MM.1S (cell line): Measurements from ENCODE around the gene ARID4A.

ENCODE experiments used
- DNase-seq: peaks from one replicate; pipeline ENCODE4 v3.0.0-alpha.2; 2015
- H2AFZ ChIP-seq: fragments of 300-600 bp; sonication (generic); 2 replicates; pipeline ENCODE4 v1.6.0; 2016; ENCODE audit warnings: antibody characterized with exemption, low read length
- H3F3A ChIP-seq: fragments of 300-600 bp; sonication (generic); 2 replicates; pipeline ENCODE4 v1.6.1; 2016; ENCODE audit warnings: mild to moderate bottlenecking, antibody characterized with exemption, low read length, moderate library complexity, mixed read lengths; ENCODE audit not compliant: insufficient read depth
- H3K27ac ChIP-seq: fragments of 300-600 bp; sonication (generic); 2 replicates; pipeline ENCODE4 v1.5.1; 2016; ENCODE audit warnings: mild to moderate bottlenecking, low read length
- H3K27me3 ChIP-seq: fragments of 300-600 bp; sonication (generic); replicated peaks from 2 replicates; pipeline ENCODE4 v1.6.0; 2016; ENCODE audit warnings: low read length; ENCODE audit not compliant: insufficient read depth
- H3K36me3 ChIP-seq: fragments of 300-600 bp; sonication (generic); replicated peaks from 2 replicates; pipeline ENCODE4 v1.6.1; 2016; ENCODE audit warnings: mild to moderate bottlenecking, low read length, mixed read lengths; ENCODE audit not compliant: insufficient read depth
- H3K4me1 ChIP-seq: fragments of 300-600 bp; sonication (generic); 2 replicates; pipeline ENCODE4 v1.6.1; 2016; ENCODE audit warnings: low read length, mixed read lengths
- H3K4me2 ChIP-seq: fragments of 300-600 bp; sonication (generic); 2 replicates; pipeline ENCODE4 v1.6.0; 2016; ENCODE audit warnings: low read depth, low read length
- H3K4me3 ChIP-seq: fragments of 300-600 bp; sonication (generic); 2 replicates; pipeline ENCODE4 v1.5.1; 2016; ENCODE audit warnings: low read length, mixed read lengths
- H3K79me2 ChIP-seq: fragments of 300-600 bp; sonication (generic); 2 replicates; pipeline ENCODE4 v1.6.1; 2016; ENCODE audit warnings: mixed run types, low read length, mixed read lengths
- H3K9ac ChIP-seq: fragments of 300-600 bp; sonication (generic); 2 replicates; pipeline ENCODE4 v1.6.1; 2016; ENCODE audit warnings: low read length, mixed read lengths
- H3K9me2 ChIP-seq: fragments of 300-600 bp; sonication (generic); replicated peaks from 2 replicates; pipeline ENCODE4 v1.6.1; 2016; ENCODE audit warnings: mild to moderate bottlenecking, low read length, mixed read lengths; ENCODE audit not compliant: insufficient read depth
- H3K9me3 ChIP-seq: fragments of 300-600 bp; sonication (generic); replicated peaks from 2 replicates; pipeline ENCODE4 v1.6.1; 2016; ENCODE audit warnings: mild to moderate bottlenecking, low read length, mixed read lengths; ENCODE audit not compliant: insufficient read depth
- H4K20me1 ChIP-seq: fragments of 300-600 bp; sonication (generic); 2 replicates; pipeline ENCODE4 v1.6.1; 2016; ENCODE audit warnings: mild to moderate bottlenecking, low read length, moderate library complexity, mixed read lengths; ENCODE audit not compliant: insufficient read depth
- EZH2 ChIP-seq: fragments of 300-600 bp; sonication (generic); optimal IDR thresholded peaks from 2 replicates; pipeline ENCODE3; 2017; ENCODE audit warnings: low read depth, mild to moderate bottlenecking, antibody characterized with exemption, low read length, mixed read lengths
- EZH2phosphoT487 ChIP-seq: fragments of 300-600 bp; sonication (generic); IDR thresholded peaks from 2 replicates; pipeline ENCODE4 v1.6.1; 2018; ENCODE audit warnings: antibody characterized with exemption, low read length
- TF ChIP-seq, protein P1 (sequence below): fragments of 300-600 bp; sonication (generic); IDR thresholded peaks from 2 replicates; pipeline ENCODE4 v1.5.1; 2016; ENCODE audit warnings: antibody characterized with exemption, low read length, mixed read lengths

The ARID4A gene

GRCh38 chr14:58307597-58308316, 9.4 kb downstream of the ARID4A start:
- H3K9ac ChIP-seq = no peak overlapping the region
- H3K4me1 ChIP-seq = no peaks in the 10 kb centered on the region
- TF ChIP-seq, protein P1, sequence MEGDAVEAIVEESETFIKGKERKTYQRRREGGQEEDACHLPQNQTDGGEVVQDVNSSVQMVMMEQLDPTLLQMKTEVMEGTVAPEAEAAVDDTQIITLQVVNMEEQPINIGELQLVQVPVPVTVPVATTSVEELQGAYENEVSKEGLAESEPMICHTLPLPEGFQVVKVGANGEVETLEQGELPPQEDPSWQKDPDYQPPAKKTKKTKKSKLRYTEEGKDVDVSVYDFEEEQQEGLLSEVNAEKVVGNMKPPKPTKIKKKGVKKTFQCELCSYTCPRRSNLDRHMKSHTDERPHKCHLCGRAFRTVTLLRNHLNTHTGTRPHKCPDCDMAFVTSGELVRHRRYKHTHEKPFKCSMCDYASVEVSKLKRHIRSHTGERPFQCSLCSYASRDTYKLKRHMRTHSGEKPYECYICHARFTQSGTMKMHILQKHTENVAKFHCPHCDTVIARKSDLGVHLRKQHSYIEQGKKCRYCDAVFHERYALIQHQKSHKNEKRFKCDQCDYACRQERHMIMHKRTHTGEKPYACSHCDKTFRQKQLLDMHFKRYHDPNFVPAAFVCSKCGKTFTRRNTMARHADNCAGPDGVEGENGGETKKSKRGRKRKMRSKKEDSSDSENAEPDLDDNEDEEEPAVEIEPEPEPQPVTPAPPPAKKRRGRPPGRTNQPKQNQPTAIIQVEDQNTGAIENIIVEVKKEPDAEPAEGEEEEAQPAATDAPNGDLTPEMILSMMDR = no peak
- TF ChIP-seq EZH2 (no peak), EZH2phosphoT487 (no peak)
- no peak overlapping the region for H3K4me2 ChIP-seq
- no peaks in the 10 kb centered on the region for H3K36me3 ChIP-seq
- no peaks in the 10 kb centered on the region for H3K9me3 ChIP-seq
- H3F3A ChIP-seq = no peaks in the 10 kb centered on the region
- no peaks in the 10 kb centered on the region for H4K20me1 ChIP-seq
- DNase-seq = no peak
- no peaks in the 10 kb centered on the region for H3K27me3 ChIP-seq
- no peak overlapping the region for H3K27ac ChIP-seq
- no peak overlapping the region for H3K4me3 ChIP-seq
- no peaks in the 10 kb centered on the region for H3K9me2 ChIP-seq
- no peaks in the 10 kb centered on the region for H3K79me2 ChIP-seq
- H2AFZ ChIP-seq = no peak overlapping the region

GRCh38 chr14:58309086-58309485, 10.7 kb downstream of the ARID4A start:
- H2AFZ ChIP-seq = no peak overlapping the region
- H3K36me3 ChIP-seq = no peaks in the 10 kb centered on the region

GRCh38 chr14:58313699-58314098, 15.3 kb downstream of the ARID4A start:
- H3K4me3 ChIP-seq = no peak overlapping the region
- no peaks in the 10 kb centered on the region for H3F3A ChIP-seq
- H3K27ac ChIP-seq = no peak overlapping the region
- H3K36me3 ChIP-seq = no peaks in the 10 kb centered on the region
- no peak for DNase-seq
- H3K4me2 ChIP-seq = no peak overlapping the region
- no peaks in the 10 kb centered on the region for H3K9me3 ChIP-seq
- TF ChIP-seq, protein P1 = no peak
- TF ChIP-seq EZH2phosphoT487 (no peak), EZH2 (no peak)
- no peaks in the 10 kb centered on the region for H3K9me2 ChIP-seq
- H3K9ac ChIP-seq = no peak overlapping the region
- no peaks in the 10 kb centered on the region for H3K79me2 ChIP-seq
- no peaks in the 10 kb centered on the region for H3K4me1 ChIP-seq
- no peak overlapping the region for H2AFZ ChIP-seq
- no peaks in the 10 kb centered on the region for H3K27me3 ChIP-seq
- H4K20me1 ChIP-seq = no peaks in the 10 kb centered on the region

More at GRCh38 chr14:58309086-58309485, 10.7 kb downstream of the ARID4A start:
- Histone ChIP-seq H3K9ac (no peak overlapping the region), H3K4me3 (no peak overlapping the region), H3K4me1 (no peaks in the 10 kb centered on the region), H3K27me3 (no peaks in the 10 kb centered on the region), H3K9me2 (no peaks in the 10 kb centered on the region), H3K9me3 (no peaks in the 10 kb centered on the region), H3K4me2 (no peak overlapping the region), H3F3A (no peaks in the 10 kb centered on the region), H4K20me1 (no peaks in the 10 kb centered on the region), H3K79me2 (no peaks in the 10 kb centered on the region), H3K27ac (no peak overlapping the region)
- no peak for DNase-seq
- TF ChIP-seq, protein P1 = no peak
- TF ChIP-seq EZH2phosphoT487 (no peak), EZH2 (no peak)
